GM19240 (cell line): ENCODE data around the gene DEFB113.
"Not testable (repeated sequence)": the region's sequence is repeated elsewhere in the genome, so short reads cannot be mapped to it uniquely, and the experiment has no call there.

ENCODE experiments used
- DNase-seq: peaks from one replicate; pipeline ENCODE4 v3.0.0; 2011; ENCODE audit warnings: low spot score; ENCODE audit not compliant: insufficient read length

The DEFB113 gene

GRCh38 chr6:49969605-49970004 lies at the start of gene DEFB113:
DEFB113 (minus strand) TSS chr6:49969625; CDS start chr6:49969625, 0 bp downstream.
- DNase-seq, result no peak

GRCh38 chr6:50007819-50008218 lies 38.4 kb upstream of the DEFB113 start:
- no peak for DNase-seq

GRCh38 chr6:50003139-50003538 lies 33.7 kb upstream of the DEFB113 start:
- no peak for DNase-seq

- DNase-seq, result no peak
Observed at GRCh38 chr6:49995278-49995677, 25.9 kb upstream of the DEFB113 start.

GRCh38 chr6:49988900-49989299 lies 19.5 kb upstream of the DEFB113 start:
- DNase-seq, result no peak

GRCh38 chr6:49987749-49988148 lies 18.3 kb upstream of the DEFB113 start:
- DNase-seq, result no peak

- no peak for DNase-seq
Observed at GRCh38 chr6:49986551-49986950, 17.1 kb upstream of the DEFB113 start.

GRCh38 chr6:49982046-49982445 lies 12.6 kb upstream of the DEFB113 start:
- DNase-seq, result no peak

GRCh38 chr6:49980898-49981297 lies 11.5 kb upstream of the DEFB113 start:
- DNase-seq, result no peak

GRCh38 chr6:49979584-49979983 lies 10.2 kb upstream of the DEFB113 start:
- DNase-seq, result no peak

- no peak for DNase-seq
Observed at GRCh38 chr6:49978332-49979226, 9.2 kb upstream of the DEFB113 start.

GRCh38 chr6:49966823-49967222 lies 2.6 kb downstream of the DEFB113 start:
- DNase-seq, result no peak

GRCh38 chr6:49966334-49966733 lies 3.1 kb downstream of the DEFB113 start:
- no peak for DNase-seq

GRCh38 chr6:49964064-49964463 lies 5.4 kb downstream of the DEFB113 start, which contains the start of gene DEFB114:
DEFB114 (minus strand) TSS chr6:49964164; CDS start chr6:49964105, 59 bp downstream.
- DNase-seq, result no peak

- DNase-seq, result no peak
Observed at GRCh38 chr6:49958180-49958579, 11.2 kb downstream of the DEFB113 start.

GRCh38 chr6:49955847-49956246 lies 13.6 kb downstream of the DEFB113 start:
- no peak for DNase-seq

- DNase-seq, result no peak
Observed at GRCh38 chr6:49951926-49952325, 17.5 kb downstream of the DEFB113 start.

GRCh38 chr6:49950415-49950751 lies 19.0 kb downstream of the DEFB113 start:
- no peak for DNase-seq

- DNase-seq, result no peak
Observed at GRCh38 chr6:49949062-49949461, 20.4 kb downstream of the DEFB113 start.

GRCh38 chr6:49946835-49947234 lies 22.6 kb downstream of the DEFB113 start:
- DNase-seq, result no peak

- DNase-seq, result not testable (repeated sequence)
Observed at GRCh38 chr6:49944068-49944467, 25.4 kb downstream of the DEFB113 start.

- DNase-seq, result no peak
Observed at GRCh38 chr6:49939993-49940498, 29.4 kb downstream of the DEFB113 start.

GRCh38 chr6:49937811-49938210 lies 31.6 kb downstream of the DEFB113 start:
- no peak for DNase-seq
